ENCODE measurements around the gene DUSP6. TPM values are rescaled to one million over a fixed set of nuclear protein-coding genes. Genes with fewer than 3 reads are reported as not detected.
A peak's percentile ranks its signal among the peaks of the same experiment; 100 is the strongest.

Gene DUSP6
- total and polyA plus RNA-seq, 2 of the 13 experiments (the other 11 are each of a cell fraction or from before 2014, with no cell fraction given), result 40.9 to 161 TPM

DNA sequence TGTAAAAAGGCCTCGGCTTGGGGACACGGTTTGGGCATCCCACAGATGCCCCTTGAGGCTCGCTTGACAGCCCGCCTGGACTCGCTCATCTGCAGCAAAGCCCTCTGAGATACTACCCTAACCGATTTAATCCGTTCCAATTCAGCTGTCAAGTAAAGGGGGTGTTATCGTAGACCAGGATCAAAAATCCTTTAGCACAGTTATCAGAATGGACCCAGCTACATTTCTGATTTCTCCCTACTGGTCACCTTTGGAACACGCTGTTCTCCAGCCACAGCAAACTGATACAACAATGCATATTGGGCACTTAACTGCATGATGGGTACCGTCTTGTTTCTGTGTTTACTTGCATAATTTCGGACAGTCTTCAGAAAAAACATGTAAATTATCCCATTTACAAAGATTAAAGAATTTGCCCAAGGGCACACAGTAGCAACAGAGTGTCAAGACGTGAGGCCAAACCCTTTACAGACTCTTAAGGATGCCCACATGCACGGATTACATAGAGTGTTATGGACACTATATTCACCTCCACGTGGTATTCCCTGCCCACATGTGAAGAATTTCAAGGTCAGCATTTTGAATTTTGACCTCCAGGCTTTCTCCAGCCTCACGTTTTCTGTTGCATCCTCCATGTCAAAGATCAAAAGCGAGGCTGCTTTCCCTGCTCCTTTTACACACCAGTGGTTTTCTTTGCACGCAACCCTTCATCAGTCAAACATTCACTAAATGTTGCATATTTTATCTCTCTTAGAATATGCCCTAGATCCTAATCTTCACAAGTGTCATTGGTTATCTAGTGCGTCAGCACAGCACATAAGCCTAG lies 3.2 kb upstream of the DUSP6 start:
- intact Hi-C loops (cut with micrococcal nuclease; ENCODE audit: unreplicated experiment) (loop anchor here (1.0 to 10.0 kb wide), 4 partner anchors 19 to 349 kb away; partner anchors contain the start of gene ATP2B1), in situ Hi-C loops (cut with HindIII; ENCODE audit: extremely low pct_ligation_motif_present, low pct_unique_long_range_greater_than_20kb) (loop anchor here (5.0 kb wide), 1 partner anchor 102 kb away; no protein-coding TSS in a partner anchor)
- ATAC-seq (no peak), DNase-seq (ENCODE audit: low spot score) (peak; percentile 65), FAIRE-seq (peak; percentile 64)
- peak overlapping the region; percentile 94 for H3K4me2 ChIP-seq (ENCODE audit: low read depth, low read length)
- ChIA-PET POLR2A (interaction anchor here (2.2 to 10.6 kb wide), 5 partner anchors 8 to 40 kb away, joined by 5 to 430 read pairs (median 49); no protein-coding TSS in a partner anchor), CTCF (ENCODE audit: low intra/inter-chr PET ratio, low total read pairs) (no interaction called here)
- peaks cover 18% of the 10 kb centered on the region for H4K20me1 ChIP-seq (ENCODE audit: insufficient read depth, low read length)
- no peak overlapping the region for H2AFZ ChIP-seq (ENCODE audit: low read length)
- H3K9ac ChIP-seq (ENCODE audit: insufficient read depth, low read depth, low read length), result peak overlapping the region; percentile 98
- peaks cover 0 to 3% of the 10 kb centered on the region in 2 experiments; a peak in 1 of 5 replicates for H3K27me3 ChIP-seq (ENCODE audit: control insufficient read depth in 1 of 2, insufficient read depth in 2 of 2, low read length in 2 of 2)
- H3K9me3 ChIP-seq (ENCODE audit: low read length), result no peaks in the 10 kb centered on the region
- peaks cover 59% of the 10 kb centered on the region for H3K4me1 ChIP-seq (ENCODE audit: insufficient read depth, low read length)
- H3K4me3 ChIP-seq (replicated peaks in 1 of 3; ENCODE audit: insufficient read depth in 1 of 3, low read depth in 2 of 3, low read length in 3 of 3), result peak overlapping the region; percentile 75 to 83 (median 80)
- WGBS (ENCODE audit: low lambda C conversion rate), result 8% methylated on average over 18 of the region's 18 CpGs
- H3K27ac ChIP-seq (ENCODE audit: extremely low read length, insufficient read depth, low read length), result peak overlapping the region; percentile 99
- peaks cover 41% of the 10 kb centered on the region for H3K79me2 ChIP-seq (ENCODE audit: insufficient read depth, low read length)
- peaks cover 3 to 7% of the 10 kb centered on the region in 2 experiments; a peak in 3 of 5 replicates for H3K36me3 ChIP-seq (replicated peaks in 1 of 2; ENCODE audit: control insufficient read depth in 1 of 2, insufficient read depth in 2 of 2, low read length in 2 of 2)
- BruUV-seq (replicated peaks), result no TSS peak
- TF ChIP-seq ZSCAN12 (CRISPR knock-in tag; IDR thresholded peaks at IDR 0.05), result no peak
- TF ChIP-seq, protein P1, sequence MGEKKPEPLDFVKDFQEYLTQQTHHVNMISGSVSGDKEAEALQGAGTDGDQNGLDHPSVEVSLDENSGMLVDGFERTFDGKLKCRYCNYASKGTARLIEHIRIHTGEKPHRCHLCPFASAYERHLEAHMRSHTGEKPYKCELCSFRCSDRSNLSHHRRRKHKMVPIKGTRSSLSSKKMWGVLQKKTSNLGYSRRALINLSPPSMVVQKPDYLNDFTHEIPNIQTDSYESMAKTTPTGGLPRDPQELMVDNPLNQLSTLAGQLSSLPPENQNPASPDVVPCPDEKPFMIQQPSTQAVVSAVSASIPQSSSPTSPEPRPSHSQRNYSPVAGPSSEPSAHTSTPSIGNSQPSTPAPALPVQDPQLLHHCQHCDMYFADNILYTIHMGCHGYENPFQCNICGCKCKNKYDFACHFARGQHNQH (CRISPR knock-in tag; IDR thresholded peaks at IDR 0.05), result peak; percentile 40; the same call in 1 of the 2 replicates
- TF ChIP-seq RERE (CRISPR knock-in tag; IDR thresholded peaks at IDR 0.05; ENCODE audit: low read depth), result 0 out of 2 replicates have a peak, but pooled peaks have one; percentile 27
- TF ChIP-seq RXRA (CRISPR knock-in tag; IDR thresholded peaks at IDR 0.05), result peak; percentile 41; the same call in 1 of the 2 replicates
- TF ChIP-seq, protein P2, sequence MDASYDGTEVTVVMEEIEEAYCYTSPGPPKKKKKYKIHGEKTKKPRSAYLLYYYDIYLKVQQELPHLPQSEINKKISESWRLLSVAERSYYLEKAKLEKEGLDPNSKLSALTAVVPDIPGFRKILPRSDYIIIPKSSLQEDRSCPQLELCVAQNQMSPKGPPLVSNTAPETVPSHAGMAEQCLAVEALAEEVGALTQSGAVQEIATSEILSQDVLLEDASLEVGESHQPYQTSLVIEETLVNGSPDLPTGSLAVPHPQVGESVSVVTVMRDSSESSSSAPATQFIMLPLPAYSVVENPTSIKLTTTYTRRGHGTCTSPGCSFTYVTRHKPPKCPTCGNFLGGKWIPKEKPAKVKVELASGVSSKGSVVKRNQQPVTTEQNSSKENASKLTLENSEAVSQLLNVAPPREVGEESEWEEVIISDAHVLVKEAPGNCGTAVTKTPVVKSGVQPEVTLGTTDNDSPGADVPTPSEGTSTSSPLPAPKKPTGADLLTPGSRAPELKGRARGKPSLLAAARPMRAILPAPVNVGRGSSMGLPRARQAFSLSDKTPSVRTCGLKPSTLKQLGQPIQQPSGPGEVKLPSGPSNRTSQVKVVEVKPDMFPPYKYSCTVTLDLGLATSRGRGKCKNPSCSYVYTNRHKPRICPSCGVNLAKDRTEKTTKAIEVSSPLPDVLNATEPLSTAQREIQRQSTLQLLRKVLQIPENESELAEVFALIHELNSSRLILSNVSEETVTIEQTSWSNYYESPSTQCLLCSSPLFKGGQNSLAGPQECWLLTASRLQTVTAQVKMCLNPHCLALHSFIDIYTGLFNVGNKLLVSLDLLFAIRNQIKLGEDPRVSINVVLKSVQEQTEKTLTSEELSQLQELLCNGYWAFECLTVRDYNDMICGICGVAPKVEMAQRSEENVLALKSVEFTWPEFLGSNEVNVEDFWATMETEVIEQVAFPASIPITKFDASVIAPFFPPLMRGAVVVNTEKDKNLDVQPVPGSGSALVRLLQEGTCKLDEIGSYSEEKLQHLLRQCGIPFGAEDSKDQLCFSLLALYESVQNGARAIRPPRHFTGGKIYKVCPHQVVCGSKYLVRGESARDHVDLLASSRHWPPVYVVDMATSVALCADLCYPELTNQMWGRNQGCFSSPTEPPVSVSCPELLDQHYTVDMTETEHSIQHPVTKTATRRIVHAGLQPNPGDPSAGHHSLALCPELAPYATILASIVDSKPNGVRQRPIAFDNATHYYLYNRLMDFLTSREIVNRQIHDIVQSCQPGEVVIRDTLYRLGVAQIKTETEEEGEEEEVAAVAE (CRISPR knock-in tag; IDR thresholded peaks at IDR 0.05; ENCODE audit: borderline replicate concordance), result peak; percentile 50; the same call in 1 of the 2 replicates
- peak; percentile 64; the same call in 1 of the 2 replicates for TF ChIP-seq HMG20A (CRISPR knock-in tag; IDR thresholded peaks at IDR 0.05; ENCODE audit: borderline replicate concordance)
- TF ChIP-seq, protein P3, sequence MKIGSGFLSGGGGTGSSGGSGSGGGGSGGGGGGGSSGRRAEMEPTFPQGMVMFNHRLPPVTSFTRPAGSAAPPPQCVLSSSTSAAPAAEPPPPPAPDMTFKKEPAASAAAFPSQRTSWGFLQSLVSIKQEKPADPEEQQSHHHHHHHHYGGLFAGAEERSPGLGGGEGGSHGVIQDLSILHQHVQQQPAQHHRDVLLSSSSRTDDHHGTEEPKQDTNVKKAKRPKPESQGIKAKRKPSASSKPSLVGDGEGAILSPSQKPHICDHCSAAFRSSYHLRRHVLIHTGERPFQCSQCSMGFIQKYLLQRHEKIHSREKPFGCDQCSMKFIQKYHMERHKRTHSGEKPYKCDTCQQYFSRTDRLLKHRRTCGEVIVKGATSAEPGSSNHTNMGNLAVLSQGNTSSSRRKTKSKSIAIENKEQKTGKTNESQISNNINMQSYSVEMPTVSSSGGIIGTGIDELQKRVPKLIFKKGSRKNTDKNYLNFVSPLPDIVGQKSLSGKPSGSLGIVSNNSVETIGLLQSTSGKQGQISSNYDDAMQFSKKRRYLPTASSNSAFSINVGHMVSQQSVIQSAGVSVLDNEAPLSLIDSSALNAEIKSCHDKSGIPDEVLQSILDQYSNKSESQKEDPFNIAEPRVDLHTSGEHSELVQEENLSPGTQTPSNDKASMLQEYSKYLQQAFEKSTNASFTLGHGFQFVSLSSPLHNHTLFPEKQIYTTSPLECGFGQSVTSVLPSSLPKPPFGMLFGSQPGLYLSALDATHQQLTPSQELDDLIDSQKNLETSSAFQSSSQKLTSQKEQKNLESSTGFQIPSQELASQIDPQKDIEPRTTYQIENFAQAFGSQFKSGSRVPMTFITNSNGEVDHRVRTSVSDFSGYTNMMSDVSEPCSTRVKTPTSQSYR (CRISPR knock-in tag; IDR thresholded peaks at IDR 0.05; ENCODE audit: borderline replicate concordance), result peak; percentile 63; the same call in 1 of the 2 replicates
